Activated T-helper 1 cell treated with anti-CD3 and anti-CD28 coated beads, Interleukin-12 subunit alpha, Interleukin-12 subunit beta, Interleukin-2, Interleukin-4 antibody, amounts not matched to agents 30 ng/mL and 10 ng/mL and 1 ng/mL, durations not matched to agents 14 hours and 24 hours and 36 hours (primary cell): ENCODE measurements around the gene ARHGEF28. TPM values are rescaled to one million over a fixed set of nuclear protein-coding genes. Genes with fewer than 3 reads are reported as not detected.

Experiments used
- DNase-seq: peaks from one replicate; pipeline ENCODE4 v3.0.0; 2021; ENCODE audit warnings: low spot score
- H3K27ac Mint-ChIP-seq: one replicate; pipeline ENCODE4 v1.8.0; 2021; ENCODE audit warnings: mild to moderate bottlenecking, mixed read lengths
- H3K27me3 Mint-ChIP-seq: one replicate; pipeline ENCODE4 v1.8.0; 2022; ENCODE audit warnings: mild to moderate bottlenecking, moderate library complexity, mixed read lengths; ENCODE audit not compliant: insufficient read depth
- H3K36me3 Mint-ChIP-seq: one replicate; pipeline ENCODE4 v1.8.0; 2021; ENCODE audit warnings: low read depth, mixed read lengths
- H3K4me1 Mint-ChIP-seq: one replicate; pipeline ENCODE4 v1.8.0; 2021; ENCODE audit warnings: low read depth, mixed read lengths
- H3K4me3 Mint-ChIP-seq: one replicate; pipeline ENCODE4 v1.8.0; 2021; ENCODE audit warnings: mild to moderate bottlenecking, moderate library complexity, mixed read lengths
- H3K9me3 Mint-ChIP-seq: one replicate; pipeline ENCODE4 v1.8.0; 2021; ENCODE audit warnings: mixed read lengths
- intact Hi-C: fragments of 100-400 bp; cut with micrococcal nuclease; formaldehyde crosslinking; loops from one replicate; pipeline ENCODE4 v1.15.1; 2024
- total RNA-seq: library from RNA; stranded (reverse); gene quantifications from 2 replicates; pipeline ENCODE4 v1.2.3, GENCODE V29; 2022

ARHGEF28 gene, protein sequence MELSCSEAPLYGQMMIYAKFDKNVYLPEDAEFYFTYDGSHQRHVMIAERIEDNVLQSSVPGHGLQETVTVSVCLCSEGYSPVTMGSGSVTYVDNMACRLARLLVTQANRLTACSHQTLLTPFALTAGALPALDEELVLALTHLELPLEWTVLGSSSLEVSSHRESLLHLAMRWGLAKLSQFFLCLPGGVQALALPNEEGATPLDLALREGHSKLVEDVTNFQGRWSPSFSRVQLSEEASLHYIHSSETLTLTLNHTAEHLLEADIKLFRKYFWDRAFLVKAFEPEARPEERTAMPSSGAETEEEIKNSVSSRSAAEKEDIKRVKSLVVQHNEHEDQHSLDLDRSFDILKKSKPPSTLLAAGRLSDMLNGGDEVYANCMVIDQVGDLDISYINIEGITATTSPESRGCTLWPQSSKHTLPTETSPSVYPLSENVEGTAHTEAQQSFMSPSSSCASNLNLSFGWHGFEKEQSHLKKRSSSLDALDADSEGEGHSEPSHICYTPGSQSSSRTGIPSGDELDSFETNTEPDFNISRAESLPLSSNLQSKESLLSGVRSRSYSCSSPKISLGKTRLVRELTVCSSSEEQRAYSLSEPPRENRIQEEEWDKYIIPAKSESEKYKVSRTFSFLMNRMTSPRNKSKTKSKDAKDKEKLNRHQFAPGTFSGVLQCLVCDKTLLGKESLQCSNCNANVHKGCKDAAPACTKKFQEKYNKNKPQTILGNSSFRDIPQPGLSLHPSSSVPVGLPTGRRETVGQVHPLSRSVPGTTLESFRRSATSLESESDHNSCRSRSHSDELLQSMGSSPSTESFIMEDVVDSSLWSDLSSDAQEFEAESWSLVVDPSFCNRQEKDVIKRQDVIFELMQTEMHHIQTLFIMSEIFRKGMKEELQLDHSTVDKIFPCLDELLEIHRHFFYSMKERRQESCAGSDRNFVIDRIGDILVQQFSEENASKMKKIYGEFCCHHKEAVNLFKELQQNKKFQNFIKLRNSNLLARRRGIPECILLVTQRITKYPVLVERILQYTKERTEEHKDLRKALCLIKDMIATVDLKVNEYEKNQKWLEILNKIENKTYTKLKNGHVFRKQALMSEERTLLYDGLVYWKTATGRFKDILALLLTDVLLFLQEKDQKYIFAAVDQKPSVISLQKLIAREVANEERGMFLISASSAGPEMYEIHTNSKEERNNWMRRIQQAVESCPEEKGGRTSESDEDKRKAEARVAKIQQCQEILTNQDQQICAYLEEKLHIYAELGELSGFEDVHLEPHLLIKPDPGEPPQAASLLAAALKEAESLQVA (N-terminal part only)
- total RNA-seq = 0.03 and 0.29 TPM in 2 replicates

DNA sequence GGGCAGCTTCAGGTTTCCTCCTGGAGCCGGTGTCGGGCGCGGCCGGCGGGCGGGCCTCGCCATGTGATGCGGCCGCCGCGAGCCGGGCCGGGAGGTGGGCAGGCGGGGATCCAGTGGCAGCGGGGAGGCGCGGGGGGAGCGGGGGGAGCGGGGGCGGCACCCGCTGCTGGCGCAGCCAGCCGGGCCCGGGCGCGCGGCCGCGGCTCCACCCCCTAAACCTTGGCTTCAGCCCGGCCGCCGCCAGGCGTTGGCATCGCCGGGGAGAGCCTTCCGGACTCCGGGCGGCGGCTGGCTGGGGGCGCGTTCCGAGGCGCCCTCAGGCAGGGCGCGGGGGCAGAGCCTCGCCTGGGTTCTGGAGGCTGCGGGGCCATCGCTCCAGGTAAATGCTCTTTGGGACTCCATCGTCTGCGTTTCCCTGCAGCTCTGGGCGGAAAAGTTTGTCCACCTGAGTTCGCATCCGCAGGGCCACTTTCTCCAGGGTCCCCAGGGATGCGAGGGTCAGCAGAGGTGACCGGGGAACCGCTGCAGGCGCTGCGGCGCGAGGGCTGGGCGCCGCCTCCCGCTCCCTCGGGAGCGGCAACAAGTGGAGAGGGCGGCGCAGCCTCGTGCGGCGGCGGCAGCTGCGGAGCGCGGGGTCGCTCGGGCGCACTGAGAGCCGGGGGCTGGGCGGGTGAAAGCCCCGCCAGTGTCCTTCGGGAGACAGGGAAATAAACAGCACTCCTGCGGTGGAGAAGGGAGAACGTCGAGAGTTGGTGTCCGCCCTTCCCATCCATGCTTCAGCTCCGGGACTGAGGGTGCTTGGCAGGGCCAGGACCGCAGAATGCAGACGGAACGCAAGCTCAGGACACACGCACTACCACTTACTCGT is at the start of gene ARHGEF28:
Gene ARHGEF28, plus strand, starts transcription at position 253 of the 868 bp plus-strand sequence. CDS start 58,656 bp downstream, outside the sequence.
- Mint-ChIP-seq H3K27ac (no peak within 1 kb of the TSS), H3K4me3 (no peak within 1 kb of the TSS), H3K27me3 (peaks cover 55% of the 10 kb centered on the region), H3K4me1 (no peaks in the 10 kb centered on the region), H3K36me3 (no peaks in the 10 kb centered on the region), H3K9me3 (no peaks in the 10 kb centered on the region)
- intact Hi-C loops = no loop called here
- DNase-seq = no peak

DNA sequence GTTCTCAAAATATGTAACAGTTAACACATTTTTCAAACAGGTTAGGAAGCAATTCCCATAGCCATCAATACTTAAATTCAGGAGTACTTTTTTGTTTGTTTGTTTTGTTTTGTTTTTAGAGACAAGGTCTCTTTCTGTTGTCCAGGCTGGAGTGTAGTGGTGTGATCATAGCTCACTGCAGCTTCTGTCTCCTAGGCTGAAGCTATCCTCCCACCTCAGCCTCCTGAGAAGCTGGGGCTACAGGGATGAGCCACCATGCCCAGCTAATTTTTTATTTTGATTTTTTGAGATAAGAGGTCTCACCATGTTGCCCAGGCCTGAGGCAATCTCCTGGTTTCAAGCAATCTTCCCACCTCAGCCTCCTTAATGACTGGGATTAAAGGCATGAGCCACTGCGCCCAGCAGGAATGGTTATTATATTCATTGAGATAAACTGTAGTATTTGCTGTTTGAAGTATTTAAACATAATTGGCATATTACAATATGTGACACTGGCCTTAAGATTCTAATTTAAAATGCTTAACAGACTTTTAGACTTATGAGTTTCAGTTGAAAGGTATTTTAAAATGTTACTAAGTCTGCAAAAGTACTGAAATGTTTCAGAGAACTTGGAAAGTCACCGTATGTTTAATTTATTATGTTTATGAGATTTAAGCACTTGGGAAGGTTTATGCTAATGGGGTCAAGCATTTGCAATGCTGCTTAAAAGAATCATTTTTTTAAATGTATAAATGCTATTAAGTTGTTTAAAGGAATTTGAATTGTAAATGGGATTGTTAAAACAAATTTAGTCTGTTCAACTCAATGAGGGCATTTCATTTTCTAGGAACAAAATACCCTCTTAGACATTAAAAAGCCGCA is 43.5 kb upstream of the ARHGEF28 start:
- H3K27ac Mint-ChIP-seq = no peak overlapping the region
- no peak for DNase-seq
- no peaks in the 10 kb centered on the region for H3K4me1 Mint-ChIP-seq
- peaks cover 23% of the 10 kb centered on the region for H3K36me3 Mint-ChIP-seq
- intact Hi-C loops = no loop called here
- H3K9me3 Mint-ChIP-seq = no peaks in the 10 kb centered on the region
- no peak overlapping the region for H3K4me3 Mint-ChIP-seq
- no peaks in the 10 kb centered on the region for H3K27me3 Mint-ChIP-seq

DNA sequence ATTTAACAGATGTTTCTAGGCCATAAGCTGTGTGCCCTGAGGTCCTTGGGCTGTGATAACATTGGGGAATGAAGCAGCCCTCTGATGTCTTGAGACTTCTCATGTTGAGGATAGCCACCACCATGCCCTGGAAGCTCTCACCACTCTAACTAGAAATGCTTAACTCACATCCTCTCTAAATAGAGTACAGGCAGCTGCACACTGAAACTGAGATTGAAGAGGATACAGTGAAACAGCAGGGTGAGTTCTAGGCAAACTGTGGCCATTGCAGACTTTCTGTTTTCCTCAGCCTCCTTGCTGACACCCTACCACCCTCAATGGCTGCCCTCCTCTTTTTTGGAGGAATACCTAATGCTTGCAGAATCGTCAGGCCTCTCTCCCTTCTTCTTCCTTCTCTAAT is 38.1 kb upstream of the ARHGEF28 start:
- Mint-ChIP-seq H3K27me3 (peaks cover 2% of the 10 kb centered on the region), H3K4me3 (no peak overlapping the region), H3K9me3 (no peaks in the 10 kb centered on the region), H3K36me3 (no peaks in the 10 kb centered on the region), H3K4me1 (no peaks in the 10 kb centered on the region), H3K27ac (no peak overlapping the region)
- DNase-seq = no peak
- intact Hi-C loops = no loop called here

DNA sequence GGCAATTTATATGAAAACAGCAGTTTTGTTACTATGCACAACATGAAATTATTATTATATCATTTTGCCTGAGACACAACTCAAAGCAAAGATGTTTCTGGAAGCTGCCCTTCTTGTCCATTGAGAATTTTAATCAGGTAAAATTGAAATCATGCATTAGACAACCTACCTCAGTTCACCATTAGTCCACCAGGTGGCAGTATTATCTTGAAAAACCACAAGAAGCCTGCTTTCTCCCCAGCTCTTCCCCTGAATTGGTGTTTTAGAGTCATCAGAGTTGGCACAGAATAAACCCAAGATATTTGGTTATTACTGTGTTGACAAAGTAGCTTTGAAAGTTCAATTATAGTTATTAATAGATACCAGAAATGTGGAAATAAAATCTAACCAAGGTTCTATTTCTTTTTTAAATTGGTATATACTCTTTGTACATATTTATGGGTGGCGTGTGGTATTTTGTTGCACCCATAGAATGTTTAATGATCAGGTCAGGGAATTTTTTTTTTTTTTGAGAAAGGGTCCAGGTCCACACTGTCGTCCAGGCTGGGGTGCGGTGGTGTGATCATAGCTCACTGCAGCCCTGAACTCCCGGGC is 34.8 kb upstream of the ARHGEF28 start:
- Mint-ChIP-seq H3K4me3 (no peak overlapping the region), H3K36me3 (no peaks in the 10 kb centered on the region), H3K4me1 (no peaks in the 10 kb centered on the region), H3K9me3 (no peaks in the 10 kb centered on the region), H3K27ac (no peak overlapping the region), H3K27me3 (peaks cover 9% of the 10 kb centered on the region)
- DNase-seq = peak; percentile 38
- intact Hi-C loops = loop anchor here (1.0 to 10.0 kb wide), 4 partner anchors 101 to 1057 kb away; no protein-coding TSS in a partner anchor

DNA sequence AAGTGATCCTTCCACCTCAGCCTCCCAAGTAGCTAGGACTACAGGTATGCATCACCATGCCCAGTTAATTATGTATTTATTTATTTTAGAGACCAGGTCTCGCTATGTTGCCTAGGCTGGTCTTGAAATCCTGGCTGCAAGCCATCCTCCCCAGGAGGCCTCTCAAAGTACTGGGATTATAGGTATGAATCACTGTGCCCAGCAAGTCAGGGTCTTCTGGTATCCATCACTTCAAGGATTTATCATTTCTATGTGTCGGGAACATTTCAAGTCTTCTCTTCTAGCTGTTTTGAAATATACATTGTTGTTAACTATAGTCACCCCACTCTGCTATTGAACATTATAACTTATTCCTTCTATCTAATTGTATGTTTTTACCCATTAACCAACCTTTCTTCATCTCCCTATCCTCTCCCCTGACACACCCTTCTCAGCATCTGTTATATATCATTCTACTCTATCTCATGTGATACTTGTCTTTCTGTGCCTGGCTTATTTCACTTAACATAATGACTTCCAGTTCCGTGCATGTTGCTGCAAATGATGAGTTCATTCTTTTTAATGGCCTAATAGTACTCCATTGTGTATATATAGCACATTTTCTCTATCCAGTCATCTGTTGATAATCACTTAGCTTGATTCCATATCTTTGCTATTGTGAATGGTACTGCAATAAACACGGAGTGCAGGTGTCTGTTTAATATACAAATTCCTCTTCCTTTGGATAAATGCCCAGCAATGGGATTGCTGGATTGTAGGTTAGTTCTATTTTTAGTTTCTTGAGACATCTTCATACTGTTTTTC is 34.1 kb upstream of the ARHGEF28 start:
- no peak overlapping the region for H3K4me3 Mint-ChIP-seq

DNA sequence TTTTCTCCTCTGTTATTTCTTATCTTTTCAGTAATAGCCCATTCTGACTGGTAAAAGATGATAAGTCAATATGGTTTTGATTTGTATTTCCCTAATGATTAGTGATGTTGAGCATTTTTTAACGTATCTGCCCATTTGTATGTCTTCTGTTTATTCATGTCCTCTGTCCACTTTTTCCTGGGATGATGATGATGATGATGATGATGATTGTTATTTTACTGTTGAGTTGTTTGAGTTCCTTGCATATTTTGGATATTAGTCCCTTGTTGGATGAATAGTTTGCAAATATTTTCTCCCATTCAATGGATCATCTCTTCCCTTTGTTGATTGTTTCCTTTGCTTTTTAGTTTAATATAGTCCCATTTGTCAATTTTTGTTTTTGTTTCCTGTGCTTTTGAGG is 33.4 kb upstream of the ARHGEF28 start:
- Mint-ChIP-seq H3K4me3 (no peak overlapping the region), H3K9me3 (no peaks in the 10 kb centered on the region), H3K36me3 (no peaks in the 10 kb centered on the region), H3K27ac (no peak overlapping the region), H3K27me3 (peaks cover 9% of the 10 kb centered on the region), H3K4me1 (no peaks in the 10 kb centered on the region)
- intact Hi-C loops = loop anchor here (5.0 to 10.0 kb wide), 2 partner anchors 100 to 312 kb away; no protein-coding TSS in a partner anchor
- DNase-seq = no peak

More for the DNA sequence above, 34.1 kb upstream of the ARHGEF28 start:
- intact Hi-C loops = loop anchor here (1.0 to 10.0 kb wide), 4 partner anchors 100 to 1056 kb away; no protein-coding TSS in a partner anchor
- Mint-ChIP-seq H3K9me3 (no peaks in the 10 kb centered on the region), H3K4me1 (no peaks in the 10 kb centered on the region), H3K27ac (no peak overlapping the region), H3K36me3 (no peaks in the 10 kb centered on the region), H3K27me3 (peaks cover 9% of the 10 kb centered on the region)
- no peak for DNase-seq

DNA sequence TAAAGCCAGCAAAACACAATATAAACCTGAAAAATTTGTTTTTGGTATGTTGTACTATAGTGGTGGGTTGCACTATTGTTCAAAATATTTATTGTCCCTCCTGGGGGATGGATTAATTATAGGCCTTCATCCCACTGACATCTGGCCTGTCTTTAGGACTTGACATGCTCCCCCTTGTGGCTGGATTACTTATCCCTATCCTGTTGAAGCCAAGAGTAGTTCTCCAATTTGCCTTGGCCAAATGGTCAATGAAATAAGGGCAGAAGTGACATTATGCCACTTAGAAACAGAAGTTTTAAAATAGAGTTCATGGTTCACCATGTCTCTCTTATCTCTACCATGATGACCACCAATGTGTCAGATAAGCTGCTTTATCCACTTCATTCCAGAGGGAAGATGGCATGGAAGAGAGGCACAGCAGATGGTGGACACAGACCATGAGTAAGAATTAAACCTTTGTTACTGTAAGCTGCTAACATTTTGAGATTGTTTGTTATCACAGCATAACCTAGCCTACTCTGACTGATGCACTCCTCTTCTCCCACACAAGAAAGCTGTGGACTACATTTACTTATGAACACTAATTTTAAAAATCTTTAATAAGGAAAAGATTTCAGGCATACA is 29.2 kb upstream of the ARHGEF28 start:
- Mint-ChIP-seq H3K36me3 (no peaks in the 10 kb centered on the region), H3K4me1 (no peaks in the 10 kb centered on the region), H3K27me3 (peaks cover 15% of the 10 kb centered on the region), H3K4me3 (no peak overlapping the region), H3K9me3 (peaks cover 3% of the 10 kb centered on the region), H3K27ac (no peak overlapping the region)
- DNase-seq = no peak
- intact Hi-C loops = loop anchor here (1.0 to 10.0 kb wide), 2 partner anchors 78 to 308 kb away; no protein-coding TSS in a partner anchor

DNA sequence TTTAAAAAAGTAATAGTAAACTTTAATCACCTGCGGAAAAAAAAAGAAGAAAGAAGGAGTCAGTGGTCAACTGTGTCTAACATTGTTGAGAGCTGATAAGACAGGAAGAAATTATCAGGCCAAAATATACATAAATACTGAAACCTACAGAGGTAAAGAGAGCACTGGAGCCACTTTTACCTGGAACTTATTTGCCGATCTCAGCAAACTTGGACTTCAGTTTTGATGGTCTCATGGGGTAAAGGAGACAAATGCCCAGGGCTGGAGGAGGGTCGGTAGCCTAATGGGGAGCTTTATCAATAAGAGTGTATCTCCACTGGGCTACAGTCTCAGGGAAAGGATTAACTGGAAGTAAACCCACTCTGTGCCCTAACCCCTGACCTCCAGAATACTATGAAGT is 26.6 kb upstream of the ARHGEF28 start:
- no peak for DNase-seq
- Mint-ChIP-seq H3K4me1 (no peaks in the 10 kb centered on the region), H3K27me3 (peaks cover 12% of the 10 kb centered on the region), H3K4me3 (no peak overlapping the region), H3K36me3 (no peaks in the 10 kb centered on the region), H3K9me3 (peaks cover 4% of the 10 kb centered on the region), H3K27ac (no peak overlapping the region)
- intact Hi-C loops = loop anchor here (10.0 kb wide), 1 partner anchor 305 kb away; no protein-coding TSS in a partner anchor

DNA sequence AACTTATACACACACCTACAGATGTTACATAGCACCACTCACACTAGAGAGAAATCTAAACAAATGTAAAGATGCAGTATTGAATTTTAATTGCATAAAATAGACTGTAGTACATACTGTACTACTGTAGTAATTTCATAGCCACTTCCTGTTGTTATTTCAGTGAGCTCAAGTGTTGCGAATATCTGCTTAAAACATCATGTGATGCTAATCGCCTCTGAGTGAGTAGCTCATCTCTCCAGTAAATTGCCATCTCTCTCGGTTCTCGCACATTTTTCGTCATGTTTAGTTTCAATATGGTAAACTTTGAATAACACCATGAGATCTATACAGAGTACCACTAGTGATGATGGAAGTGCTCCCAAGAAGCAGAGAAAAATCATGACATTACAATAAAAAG is 22.0 kb upstream of the ARHGEF28 start:
- Mint-ChIP-seq H3K27me3 (peaks cover 12% of the 10 kb centered on the region), H3K27ac (no peak overlapping the region), H3K36me3 (no peaks in the 10 kb centered on the region), H3K4me1 (no peaks in the 10 kb centered on the region), H3K4me3 (no peak overlapping the region), H3K9me3 (peaks cover 4% of the 10 kb centered on the region)
- DNase-seq = no peak
- intact Hi-C loops = no loop called here
